Measurements from ENCODE around the gene BPIFB4.
"Not testable (repeated sequence)": the region's sequence is repeated elsewhere in the genome, so short reads cannot be mapped to it uniquely, and the experiment has no call there.

Gene BPIFB4

DNA sequence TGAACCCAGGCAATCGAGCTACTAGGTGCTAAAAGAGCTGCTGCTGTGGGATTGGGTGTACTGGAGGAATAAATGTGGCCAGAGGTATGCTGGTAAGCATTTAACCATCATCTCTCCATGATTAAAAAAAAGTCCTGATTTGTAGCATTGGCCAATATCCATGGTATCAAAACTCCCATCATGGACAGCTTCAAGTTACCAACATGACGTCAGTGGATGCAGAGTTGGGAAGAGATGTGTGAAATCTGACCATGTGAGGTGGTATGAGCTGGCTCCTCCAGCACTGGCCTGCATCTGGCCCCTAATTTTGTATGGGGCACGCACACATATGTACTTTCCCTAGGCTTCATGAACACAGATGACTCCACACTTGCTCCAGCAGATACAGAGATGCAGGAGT is 11.7 kb downstream of the BPIFB4 start:
- no peak for DNase-seq

DNA sequence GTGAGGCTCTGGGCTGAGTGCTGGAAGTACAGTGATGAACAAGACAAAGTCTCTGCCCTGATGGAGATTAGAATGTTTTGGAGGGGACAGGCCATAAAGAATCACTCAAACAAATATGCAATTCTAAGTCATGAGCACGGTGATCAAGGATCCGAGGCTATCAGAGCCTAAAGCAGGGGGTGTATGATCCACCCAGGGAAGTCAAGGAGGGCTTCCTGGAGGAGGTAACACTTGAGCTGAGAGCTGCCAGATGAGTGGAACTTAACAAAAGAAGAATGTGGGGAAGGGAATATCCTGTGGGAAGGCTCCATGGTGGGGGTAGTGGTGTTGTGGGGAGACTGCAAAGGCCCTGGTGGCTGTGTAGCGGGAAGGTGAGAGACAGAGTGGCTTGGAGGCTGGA is 12.2 kb downstream of the BPIFB4 start:
- no peak for DNase-seq

DNA sequence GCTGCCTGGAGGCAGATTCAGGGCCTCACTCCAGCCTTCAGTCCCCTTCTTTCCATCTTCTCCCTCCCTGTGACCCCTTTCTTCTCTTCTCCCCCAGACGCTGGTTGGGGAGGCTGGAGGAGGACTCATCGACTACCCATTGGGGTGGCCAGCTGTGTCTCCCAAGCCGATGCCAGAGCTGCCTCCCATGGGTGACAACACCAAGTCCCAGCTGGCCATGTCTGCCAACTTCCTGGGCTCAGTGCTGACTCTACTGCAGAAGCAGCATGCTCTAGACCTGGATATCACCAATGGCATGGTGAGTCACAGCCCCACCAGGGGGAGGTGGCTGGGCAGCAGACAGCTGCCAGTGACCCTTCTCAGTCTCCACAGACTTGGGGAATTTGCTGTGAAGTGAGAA is 12.9 kb downstream of the BPIFB4 start:
- no peak for DNase-seq

DNA sequence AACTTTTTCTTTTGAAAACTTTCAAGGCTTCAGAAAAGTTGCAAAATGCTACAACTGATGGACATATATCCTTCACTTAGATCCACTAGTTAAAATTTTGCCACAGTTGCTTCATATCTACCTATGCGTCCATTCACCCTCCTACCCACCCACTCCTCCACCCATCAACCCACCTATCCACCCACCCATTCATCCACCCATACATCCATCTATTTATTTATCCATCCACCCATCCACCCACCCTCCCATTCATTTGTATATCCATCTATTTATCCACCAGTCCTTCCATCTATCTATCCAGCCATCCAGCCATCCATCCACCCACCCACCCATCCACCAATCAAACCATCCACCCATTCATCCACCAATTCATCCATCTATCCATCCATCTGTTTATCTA is 13.6 kb downstream of the BPIFB4 start:
- DNase-seq: no peak

DNA sequence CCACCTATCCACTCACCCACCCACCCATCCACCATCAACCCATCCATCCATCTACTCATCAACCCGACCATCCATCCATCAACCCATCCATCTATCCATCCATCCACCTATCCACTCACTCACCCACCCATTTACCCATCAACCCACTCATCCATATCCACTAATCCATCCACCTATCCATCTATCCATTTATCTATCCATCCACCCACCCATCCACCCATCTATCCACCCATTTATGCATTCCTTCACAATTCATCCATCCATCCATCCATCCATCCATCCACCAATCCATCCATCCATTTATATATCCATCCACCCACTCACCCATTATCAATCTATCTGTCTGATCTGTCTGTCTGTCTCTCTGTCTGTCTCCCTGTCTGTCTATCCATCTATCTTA is 14.1 kb downstream of the BPIFB4 start:
- DNase-seq: no peak

DNA sequence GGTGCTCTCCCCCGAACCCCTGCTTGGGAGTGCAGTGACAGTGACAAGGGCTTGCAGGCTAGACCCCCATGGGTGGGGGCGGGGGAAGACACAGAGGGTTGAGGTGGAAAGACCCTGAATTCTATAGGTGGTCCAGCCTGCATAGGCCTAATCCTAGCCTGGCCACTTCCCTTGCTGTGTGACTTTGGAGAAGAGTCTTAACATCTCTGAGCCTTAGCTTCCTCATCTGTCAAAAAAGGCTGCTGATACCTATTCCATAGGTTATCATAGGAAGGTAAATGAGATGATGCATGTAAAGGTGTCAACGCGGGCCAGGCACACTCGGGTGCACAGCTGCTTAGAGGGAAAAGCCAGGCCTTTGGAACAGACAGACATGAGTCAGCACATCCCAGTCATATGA is 15.8 kb downstream of the BPIFB4 start:
- no peak for DNase-seq

DNA sequence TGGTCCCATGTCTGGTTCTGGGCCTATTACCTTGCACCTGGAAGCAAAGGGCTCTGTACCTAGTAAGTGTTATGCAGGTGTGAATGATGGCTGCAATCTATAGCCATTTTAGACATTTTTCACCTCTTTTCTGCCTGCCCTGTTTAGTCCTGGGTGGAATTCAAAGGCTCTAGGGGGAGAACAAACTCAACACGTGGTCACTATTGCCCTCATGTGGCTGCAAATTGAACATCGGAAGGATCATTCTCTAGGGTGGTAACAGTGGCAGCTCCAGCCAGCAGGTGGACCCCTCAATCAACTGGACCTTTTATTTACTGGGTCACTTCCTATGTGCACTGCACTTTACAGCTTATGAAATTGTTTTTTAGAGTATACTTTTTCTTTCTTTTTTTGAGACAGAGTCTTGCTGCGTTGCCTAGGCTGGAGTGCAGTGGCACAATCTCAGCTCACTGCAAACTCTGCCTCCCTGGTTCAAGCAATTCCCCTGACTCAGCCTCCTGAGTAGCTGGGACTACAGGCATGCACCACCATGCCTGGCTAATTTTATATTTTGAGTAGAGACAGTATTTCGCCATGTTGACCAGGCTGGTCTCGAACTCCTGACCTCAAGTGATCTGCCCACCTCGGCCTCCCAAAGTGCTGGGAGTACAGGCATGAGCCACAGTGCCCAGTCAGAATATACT is 16.6 kb downstream of the BPIFB4 start:
- DNase-seq: peak; percentile 69

DNA sequence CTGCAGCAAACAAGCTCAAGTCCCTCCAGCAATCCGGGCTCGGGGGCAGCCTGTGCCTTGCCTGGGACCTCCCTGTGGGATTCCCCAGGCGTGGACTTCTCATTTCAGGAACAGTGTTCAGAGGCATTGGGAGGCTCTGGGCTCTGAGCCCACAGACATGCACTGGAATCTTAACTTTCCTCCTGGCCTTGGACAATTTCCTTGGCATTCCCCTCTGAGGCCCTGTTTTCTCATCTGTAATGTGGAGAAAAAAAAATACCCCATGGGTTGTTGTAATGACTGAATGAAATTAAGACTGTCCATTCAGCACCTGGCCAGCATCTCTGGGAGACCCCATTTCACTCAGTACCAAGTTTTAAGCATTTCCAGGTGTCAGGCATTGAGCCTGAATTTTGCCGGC is 17.6 kb downstream of the BPIFB4 start:
- DNase-seq: no peak

DNA sequence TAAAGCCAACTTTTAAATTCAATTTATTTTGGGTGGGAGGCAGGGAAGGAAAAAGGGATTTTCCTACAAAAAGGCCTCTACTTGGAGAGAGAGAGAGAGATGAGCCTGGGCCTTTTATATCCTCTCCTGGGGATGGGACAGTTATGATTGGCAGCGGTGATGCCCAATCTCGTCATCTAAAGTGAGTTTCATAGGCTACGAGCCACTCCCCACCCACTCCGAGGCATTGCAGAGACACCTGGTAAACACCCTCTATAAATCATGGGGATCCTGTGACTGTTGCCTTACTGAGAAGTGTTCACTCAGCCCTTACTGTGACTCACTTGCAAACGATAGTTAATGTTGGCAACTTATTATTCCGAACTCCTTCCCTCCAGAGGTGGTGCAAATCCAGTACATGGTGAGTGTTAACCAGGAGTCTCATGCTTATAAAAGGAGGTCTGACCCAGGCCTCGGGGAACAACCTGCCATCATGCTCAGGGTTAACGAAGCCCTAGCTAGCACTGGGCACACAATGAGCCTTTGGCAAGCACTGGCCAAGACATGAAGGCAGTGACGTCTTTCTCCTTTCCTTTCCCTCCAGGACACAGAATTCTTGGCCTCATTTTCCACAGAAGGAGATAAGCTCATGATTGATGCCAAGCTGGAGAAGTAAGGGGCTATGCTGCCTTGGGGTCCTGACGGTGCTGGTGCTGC is 20.5 kb downstream of the BPIFB4 start:
- DNase-seq: no peak

DNA sequence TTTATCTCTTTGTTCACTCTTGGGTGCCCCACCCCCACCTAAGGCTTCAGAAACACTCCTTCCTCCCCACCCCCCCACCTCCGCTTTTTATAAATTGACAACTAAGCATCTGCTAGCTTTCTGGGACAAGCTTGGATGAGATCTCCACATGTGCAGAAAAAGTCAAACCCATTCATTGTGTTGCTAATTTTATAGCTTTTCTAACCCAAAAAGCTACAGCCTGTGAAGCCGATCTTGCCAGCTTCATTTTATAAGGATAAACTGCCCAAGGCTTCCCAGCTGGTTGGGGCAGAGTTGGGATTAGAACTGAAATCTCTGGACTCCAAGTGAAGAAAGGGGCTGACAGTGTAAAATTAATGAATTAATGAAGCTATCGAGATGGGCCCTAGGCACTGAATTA is 24.1 kb downstream of the BPIFB4 start:
- no peak for DNase-seq

DNA sequence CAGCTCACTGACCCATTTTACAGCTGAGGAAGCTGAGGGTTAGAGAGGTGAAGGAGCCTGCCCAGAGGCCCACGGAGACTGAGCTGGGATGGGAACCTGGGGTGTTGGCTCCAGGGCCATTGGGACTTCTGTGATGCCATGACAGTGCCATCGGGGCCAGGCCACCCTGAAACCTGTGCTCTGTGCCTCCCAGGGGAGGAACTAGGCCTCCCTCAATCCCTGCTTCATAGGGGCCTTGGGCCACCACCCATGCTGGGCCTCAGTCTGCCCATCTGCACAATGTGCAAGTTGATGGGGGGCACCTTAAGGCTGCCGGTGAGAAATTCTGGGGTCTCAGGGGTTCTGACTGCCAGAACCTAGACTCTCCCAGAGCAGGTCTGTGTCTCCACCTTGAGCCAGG is 24.9 kb downstream of the BPIFB4 start:
- no peak for DNase-seq

DNA sequence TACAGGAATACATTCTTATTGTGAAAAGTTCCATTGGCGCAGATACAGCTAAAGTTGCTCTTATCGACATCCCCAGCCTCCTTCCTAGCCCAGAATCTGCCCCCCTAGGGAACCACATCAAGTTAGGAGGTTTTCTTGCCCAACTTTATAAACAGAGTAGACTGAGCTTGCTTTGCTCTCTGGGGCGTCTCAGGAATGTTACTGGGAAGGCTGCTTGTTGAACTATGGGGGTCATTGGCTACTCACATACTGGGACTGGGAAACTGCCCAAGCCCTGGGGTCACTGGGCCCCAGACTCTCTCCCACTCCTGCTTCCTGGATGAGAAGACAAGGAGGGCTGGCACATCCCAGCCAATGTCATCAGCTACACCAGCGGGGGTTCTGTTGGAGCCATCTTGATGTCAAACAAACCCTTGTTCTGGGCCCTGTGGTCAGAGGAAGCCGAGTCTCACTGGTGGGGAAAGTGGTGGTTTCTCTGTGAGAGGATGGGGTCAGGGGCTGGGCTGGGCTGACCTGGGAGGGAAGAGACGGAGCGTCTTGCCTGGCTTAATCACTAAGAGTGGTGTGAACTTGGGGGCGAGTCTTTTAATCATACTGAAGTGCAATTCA is 26.0 kb downstream of the BPIFB4 start:
- no peak for DNase-seq

DNA sequence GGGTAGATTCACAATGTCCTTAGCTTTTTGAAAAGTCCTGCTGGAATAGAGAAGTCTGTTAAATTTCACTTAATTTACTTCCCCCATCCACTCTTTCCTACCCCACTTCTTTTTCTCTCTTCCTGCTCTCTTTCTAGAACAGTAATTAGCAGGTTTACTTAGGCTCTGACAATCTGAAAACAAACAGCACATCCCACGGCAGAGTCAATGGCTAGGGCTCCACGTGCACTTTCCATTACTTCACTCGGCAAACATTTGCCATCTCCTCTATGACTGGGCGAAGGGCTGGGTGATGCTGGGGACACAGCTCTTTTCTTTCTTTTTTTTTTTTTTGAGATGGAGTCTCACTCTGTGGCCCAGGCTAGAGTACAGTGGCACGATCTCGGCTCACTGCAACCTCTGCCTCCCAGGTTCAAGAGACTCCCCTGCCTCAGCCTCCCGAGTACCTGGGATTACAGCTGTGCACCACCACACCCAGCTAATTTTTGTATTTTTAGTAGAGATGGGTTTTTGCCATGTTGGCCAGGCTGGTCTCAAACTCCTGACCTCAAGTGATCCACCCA is 26.7 kb downstream of the BPIFB4 start:
- DNase-seq: not testable (repeated sequence)

DNA sequence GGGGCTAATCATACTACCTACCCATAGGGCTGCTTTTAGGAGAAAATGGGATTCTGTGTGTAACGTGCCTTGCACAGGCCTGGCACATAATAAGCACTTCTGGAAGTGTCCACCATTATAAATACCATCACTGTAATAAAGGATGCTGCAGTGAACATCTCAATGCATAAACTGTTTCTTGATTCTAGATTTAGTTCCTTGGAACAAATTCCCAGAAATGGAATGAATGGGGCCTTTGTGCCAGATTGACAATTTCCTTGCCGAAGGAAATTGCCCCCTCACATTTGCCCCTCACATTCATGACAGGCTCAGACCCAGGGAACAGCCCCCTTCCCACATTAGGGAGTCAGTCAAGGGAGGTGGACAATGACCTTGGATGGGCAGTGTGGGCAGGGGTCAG is 29.2 kb downstream of the BPIFB4 start:
- DNase-seq: no peak

DNA sequence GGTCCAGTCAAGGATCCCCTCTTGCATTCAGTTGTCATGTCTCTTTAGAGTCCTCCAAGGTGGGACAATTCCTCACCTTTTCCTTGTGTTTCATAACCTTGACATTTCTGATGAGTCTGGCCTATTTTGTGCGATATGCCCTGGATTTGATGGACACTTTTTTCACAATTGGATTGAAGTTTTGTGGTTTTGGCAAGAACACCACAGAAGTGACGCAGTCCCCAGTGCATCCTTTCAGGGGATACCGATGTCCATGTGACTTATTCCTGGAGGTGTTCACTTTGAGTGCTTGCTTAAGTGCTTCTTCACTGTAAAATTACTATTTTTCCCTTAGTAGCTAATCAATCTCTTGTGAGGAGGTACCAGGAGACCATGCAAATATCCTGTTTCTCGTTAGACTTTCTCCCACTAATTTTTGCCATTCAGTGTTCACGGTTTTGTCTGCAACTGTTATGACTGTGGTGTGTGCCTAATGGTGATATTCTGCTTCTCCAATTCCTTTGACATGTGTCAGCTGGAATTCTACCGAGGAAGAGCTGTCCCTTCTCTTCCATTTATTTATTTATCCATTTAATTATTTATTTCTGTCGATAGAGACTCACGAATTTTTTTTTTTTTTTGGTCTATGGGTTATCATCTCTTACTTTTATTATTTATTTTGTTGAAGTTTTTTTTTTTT is 30.8 kb downstream of the BPIFB4 start:
- no peak for DNase-seq

DNA sequence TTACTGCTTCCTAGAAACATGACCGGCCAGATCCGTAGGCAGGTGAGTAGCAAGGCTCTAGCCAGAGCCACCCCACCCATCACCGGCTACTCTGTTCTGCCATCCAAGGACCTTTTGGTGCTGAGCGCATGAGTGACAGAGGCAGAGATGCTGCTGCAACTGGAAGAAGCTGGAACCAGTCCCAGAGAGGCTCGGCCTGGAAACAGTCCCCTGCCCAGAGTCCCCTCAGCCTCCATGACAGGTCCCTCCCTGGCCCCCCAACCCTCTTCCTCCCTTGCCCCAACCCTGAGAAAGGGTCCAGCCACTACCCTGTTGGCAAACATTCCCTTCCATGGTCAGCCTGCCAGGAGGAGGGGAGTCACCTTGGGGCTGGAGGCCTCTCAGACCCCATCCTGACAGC is 31.9 kb downstream of the BPIFB4 start:
- DNase-seq: no peak

DNA sequence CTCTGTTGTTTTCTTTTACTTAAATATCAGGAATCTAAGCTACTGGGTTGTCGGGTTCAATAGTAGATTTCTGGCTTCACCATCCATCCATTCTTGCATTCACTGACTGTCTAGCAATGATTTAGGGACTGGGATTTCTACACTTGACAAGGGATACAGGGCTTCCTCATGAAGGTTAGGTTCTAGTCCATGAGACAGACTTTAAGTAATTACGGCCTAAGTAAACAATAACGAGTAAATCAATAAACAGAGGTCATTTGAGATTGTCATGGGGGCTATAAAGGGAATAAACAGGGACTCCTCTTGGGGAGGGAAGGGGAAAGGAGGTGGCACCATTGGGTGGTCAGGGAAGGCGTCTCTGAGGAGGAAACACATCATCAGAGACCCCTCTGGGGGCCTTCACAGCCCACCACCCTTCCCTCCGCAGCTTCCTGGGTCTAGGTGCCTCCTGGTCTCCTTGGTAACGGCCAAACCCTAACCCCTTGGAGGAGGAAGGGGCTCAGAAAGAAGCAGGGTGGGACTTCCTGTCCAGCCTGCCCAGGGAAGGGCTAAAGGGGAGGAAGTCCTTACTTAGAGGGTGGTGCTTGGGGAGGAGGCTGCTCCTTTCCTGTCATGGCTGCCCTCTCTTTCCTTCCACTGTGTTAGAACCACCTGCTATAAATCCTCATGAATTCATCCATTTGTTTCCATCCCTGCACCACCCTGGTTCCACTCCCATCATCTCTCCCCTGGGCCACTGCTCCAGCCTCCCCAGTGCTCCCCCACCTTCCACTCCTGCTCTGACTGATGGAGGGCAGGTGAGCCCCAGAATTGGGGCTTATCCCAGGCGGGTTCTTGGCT is 33.3 kb downstream of the BPIFB4 start:
- DNase-seq: no peak

DNA sequence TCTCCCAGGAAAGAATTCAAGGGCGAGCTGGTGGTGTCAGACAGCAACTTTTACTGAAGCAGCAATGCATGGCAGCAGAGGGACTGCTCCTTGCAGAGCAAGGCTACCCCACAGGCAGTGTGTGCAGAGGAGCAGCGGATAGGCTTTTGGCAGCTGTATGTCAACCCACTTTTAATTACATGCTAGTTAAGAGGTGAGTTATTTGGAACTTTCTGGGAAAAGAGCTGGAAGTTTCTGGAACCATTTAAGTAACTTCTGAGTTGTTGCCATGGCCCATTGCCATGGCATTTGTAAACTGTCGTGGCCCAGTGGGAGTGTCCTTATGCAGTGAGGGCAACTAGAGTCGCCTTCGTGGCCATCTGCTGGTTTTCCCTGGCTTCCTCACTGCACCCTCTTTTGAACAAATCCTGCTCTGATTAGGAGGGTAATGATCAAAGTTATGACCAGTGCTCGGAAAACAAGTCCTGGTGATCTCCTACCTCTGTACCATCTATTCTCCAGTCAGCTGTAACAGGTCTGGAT is 34.0 kb downstream of the BPIFB4 start:
- DNase-seq: no peak

DNA sequence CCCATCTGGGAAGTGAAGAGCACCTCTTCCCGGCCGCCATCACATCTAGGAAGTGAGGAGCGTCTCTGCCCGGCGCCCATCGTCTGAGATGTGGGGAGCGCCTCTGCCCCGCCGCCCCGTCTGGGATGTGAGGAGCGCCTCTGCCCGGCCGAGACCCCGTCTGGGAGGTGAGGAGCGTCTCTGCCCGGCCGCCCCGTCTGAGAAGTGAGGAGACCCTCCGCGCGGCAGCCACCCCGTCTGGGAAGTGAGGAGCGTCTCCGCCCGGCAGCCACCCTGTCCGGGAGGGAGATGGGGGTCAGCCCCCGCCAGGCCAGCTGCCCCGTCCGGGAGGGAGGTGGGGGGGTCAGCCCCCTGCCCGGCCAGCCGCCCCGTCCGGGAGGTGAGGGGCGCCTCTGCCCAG is 36.1 kb downstream of the BPIFB4 start:
- not testable (repeated sequence) for DNase-seq

DNA sequence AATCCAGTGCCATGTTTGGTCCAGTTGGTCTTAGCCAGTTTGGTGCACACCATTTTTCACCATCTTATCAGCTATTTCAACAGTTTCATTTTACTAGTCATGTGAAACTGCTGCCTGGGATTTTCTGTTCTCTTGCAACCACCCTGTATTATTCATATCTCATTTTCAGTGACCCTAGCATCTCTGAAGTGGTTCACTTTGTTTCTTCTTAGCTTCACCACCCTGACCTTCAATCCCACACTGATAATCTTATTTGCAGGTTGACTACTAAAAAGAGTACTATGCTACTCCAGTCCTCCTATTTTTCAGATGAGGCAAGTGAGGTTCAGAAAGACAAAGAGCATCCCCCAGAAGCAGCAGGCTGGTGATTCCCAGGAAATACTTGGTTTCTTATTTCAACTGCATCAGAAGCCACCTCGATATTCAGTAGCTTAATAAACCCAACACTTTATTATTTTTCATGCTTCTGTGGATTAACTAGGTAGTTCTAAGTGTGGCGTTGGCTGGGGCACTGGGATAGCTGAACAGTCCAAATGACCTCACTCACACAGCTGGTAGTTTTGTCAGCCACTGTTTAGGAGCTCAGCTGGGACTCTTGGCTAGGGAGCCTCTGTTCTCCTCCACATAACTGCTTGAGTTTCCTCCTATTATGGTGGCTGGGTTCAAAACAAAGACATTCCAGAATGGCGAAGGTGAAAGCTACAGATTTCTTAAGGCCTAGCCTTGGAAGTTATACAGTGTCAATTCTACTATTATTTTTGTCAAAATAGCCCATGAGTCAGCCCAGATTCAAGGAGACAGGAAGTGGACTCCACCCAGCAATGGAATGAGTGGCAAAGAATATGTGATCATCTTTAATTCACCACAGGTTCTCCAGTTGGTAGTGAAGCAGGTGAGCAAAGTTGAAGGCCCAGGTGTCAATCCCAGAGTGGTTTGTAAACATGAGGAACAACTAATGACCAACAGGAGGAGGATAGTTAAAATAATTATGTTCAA is 40.6 kb downstream of the BPIFB4 start:
- DNase-seq: no peak

DNA sequence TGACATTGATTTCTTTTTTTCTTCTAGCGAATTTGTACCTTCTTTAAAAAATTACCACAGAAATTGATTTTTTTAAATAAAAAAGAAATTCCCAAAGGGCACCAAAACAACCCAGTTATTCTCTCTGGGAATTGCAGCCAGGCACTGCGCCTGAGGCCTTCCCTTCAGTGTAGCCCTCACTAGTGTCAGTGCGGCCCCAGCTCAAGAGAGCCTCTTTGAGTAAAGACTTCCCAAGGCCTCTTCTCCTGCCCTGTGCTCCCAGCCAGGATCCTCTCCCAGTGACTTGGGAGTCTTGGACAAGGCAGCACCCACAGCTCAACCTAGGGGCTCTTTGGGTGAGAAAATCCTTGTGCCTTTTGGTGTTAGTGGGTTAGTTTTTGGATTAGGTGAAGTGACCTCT is 41.5 kb downstream of the BPIFB4 start:
- no peak for DNase-seq

All from MV-4-11 (cell line).